ENCODE measurements around the gene CPT1B. TPM values are rescaled to one million over a fixed set of nuclear protein-coding genes. Genes with fewer than 3 reads are reported as not detected.

The CPT1B gene
- total and polyA plus RNA-seq, 2 of the 8 experiments (the other 6 are each of a cell fraction or from before 2014, with no cell fraction given) = 34.2 to 36.2 TPM

DNA sequence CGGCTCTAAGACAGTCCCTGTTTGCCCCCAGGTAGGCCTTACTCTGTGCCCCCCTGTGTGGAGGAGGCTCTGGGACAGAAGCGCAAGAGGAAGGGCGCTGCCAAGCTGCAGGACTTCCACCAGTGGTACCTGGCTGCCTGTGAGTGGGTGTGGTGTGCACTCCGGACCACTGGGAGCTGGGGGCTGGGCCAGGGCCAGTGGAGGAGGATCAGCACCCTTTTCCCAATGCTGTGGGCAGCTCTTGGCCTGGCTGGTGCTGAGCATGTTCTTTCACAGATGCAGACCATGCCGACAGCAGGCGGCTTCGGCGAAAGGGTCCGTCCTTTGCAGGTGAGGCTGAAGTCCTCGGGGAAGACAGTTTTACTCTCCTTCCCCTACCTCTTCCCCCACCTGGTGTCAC lies 56.5 kb downstream of the CPT1B start:
- CTCF ChIA-PET (ENCODE audit: partially characterized antibody) = interaction anchor here (0.6 to 1.5 kb wide), 4 partner anchors 24 to 797 kb away, joined by 3 read pairs; no protein-coding TSS in a partner anchor

More for the DNA sequence above, 56.5 kb downstream of the CPT1B start:
- H3K4me3 ChIP-seq (ENCODE audit: extremely low read depth in 1 of 4, insufficient read depth in 2 of 4, low read depth in 3 of 4, low read length in 4 of 4) = no peak overlapping the region
- no peak overlapping the region for H3K4me2 ChIP-seq (ENCODE audit: insufficient read depth in 1 of 2, low read depth in 2 of 2, low read length in 2 of 2)
- H4K8ac ChIP-seq (ENCODE audit: extremely low read depth, insufficient read depth, low read length) = no peak overlapping the region
- no peak overlapping the region for H3K9ac ChIP-seq (replicated peaks in 1 of 4; ENCODE audit: extremely low read depth in 1 of 4, low read depth in 3 of 4, low read length in 3 of 4)
- H3K14ac ChIP-seq (ENCODE audit: insufficient read length) = no peak overlapping the region
- H2BK5ac ChIP-seq (ENCODE audit: low read depth, low read length) = no peak overlapping the region
- peaks cover under 1% of the 10 kb centered on the region; the same call in 1 of the 2 replicates for H3K79me1 ChIP-seq (ENCODE audit: low read depth, low read length)
- H3K9me3 ChIP-seq (ENCODE audit: insufficient read depth in 2 of 2, low read depth in 1 of 2, low read length in 1 of 2) = no peaks in the 10 kb centered on the region
- no peak overlapping the region for H2BK20ac ChIP-seq (ENCODE audit: low read length)
- POLR2A ChIA-PET (ENCODE audit: partially characterized antibody) = interaction anchor here (1.0 to 1.7 kb wide), 2 partner anchors 13 to 57 kb away, joined by 3 to 9 read pairs; partner anchors contain the start of genes LMF2 and NCAPH2
- no peak overlapping the region for H3K18ac ChIP-seq (ENCODE audit: extremely low read depth, low read length)
- no peak overlapping the region for H3K23ac ChIP-seq (ENCODE audit: insufficient read length)
- 80% methylated on average over 10 of the region's 10 CpGs; no CpG with 5 or more reads in 1 of the 2 experiments for WGBS, 2 experiments (ENCODE audit: extremely low coverage in 1 of 2, insufficient coverage in 1 of 2, insufficient read length in 1 of 2, insufficient replicate concordance in 2 of 2, low coverage in 1 of 2, low lambda C conversion rate in 2 of 2, missing lambda C conversion rate in 1 of 2)
- H4K91ac ChIP-seq (replicated peaks; ENCODE audit: insufficient read length, low read length) = no peak overlapping the region
- no peak overlapping the region for H2AK5ac ChIP-seq (ENCODE audit: low read depth, low read length)
- no peak for FAIRE-seq
- TF ChIP-seq CREB1 (IDR thresholded peaks at IDR 0.05) (no peak), BCL11A (IDR thresholded peaks at IDR 0.05; ENCODE audit: low read depth in 2 of 2, low read length in 2 of 2) (no peak), CBX5 (IDR thresholded peaks at IDR 0.05; ENCODE audit: low read depth, low read length) (no peak), RFX5 (IDR thresholded peaks at IDR 0.05; ENCODE audit: borderline replicate concordance, low read depth, low read length) (no peak), HDAC6 (IDR thresholded peaks at IDR 0.05; ENCODE audit: low read depth, low read length) (no peak), RBBP5 (IDR thresholded peaks at IDR 0.05; ENCODE audit: borderline replicate concordance, low read depth, low read length) (no peak), JUN (IDR thresholded peaks at IDR 0.05; ENCODE audit: low read depth, low read length) (no peak), POLR2AphosphoS5 (IDR thresholded peaks at IDR 0.05; ENCODE audit: low read depth, low read length) (no peak), GABPA (IDR thresholded peaks at IDR 0.05; ENCODE audit: borderline replicate concordance, insufficient read depth, low read length) (no peak), GTF2F1 (IDR thresholded peaks at IDR 0.05; ENCODE audit: borderline replicate concordance, low read depth, low read length) (no peak)
- TF ChIP-seq, protein P1, sequence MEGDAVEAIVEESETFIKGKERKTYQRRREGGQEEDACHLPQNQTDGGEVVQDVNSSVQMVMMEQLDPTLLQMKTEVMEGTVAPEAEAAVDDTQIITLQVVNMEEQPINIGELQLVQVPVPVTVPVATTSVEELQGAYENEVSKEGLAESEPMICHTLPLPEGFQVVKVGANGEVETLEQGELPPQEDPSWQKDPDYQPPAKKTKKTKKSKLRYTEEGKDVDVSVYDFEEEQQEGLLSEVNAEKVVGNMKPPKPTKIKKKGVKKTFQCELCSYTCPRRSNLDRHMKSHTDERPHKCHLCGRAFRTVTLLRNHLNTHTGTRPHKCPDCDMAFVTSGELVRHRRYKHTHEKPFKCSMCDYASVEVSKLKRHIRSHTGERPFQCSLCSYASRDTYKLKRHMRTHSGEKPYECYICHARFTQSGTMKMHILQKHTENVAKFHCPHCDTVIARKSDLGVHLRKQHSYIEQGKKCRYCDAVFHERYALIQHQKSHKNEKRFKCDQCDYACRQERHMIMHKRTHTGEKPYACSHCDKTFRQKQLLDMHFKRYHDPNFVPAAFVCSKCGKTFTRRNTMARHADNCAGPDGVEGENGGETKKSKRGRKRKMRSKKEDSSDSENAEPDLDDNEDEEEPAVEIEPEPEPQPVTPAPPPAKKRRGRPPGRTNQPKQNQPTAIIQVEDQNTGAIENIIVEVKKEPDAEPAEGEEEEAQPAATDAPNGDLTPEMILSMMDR (IDR thresholded peaks at IDR 0.05; ENCODE audit: control extremely low read depth in 1 of 3, insufficient read depth in 1 of 3, low read depth in 1 of 3, low read length in 3 of 3) = no peak
- H3K79me2 ChIP-seq (ENCODE audit: control insufficient read depth in 1 of 2, insufficient read depth in 2 of 2, low read length in 2 of 2) = no peaks in the 10 kb centered on the region
- peaks cover 0 to 6% (median 2%) of the 10 kb centered on the region in 4 experiments; a peak in 5 of 7 replicates for H3K4me1 ChIP-seq (replicated peaks in 1 of 4; ENCODE audit: control insufficient read depth in 3 of 4, insufficient read depth in 4 of 4, low read length in 3 of 4)
- no peak overlapping the region for H2BK15ac ChIP-seq (ENCODE audit: low read length)
- no peak overlapping the region for H4K5ac ChIP-seq (ENCODE audit: insufficient read length, low read depth, low read length)
- no peak for DNase-seq (ENCODE audit: low read depth in 1 of 2, low spot score in 2 of 2)
- H2BK12ac ChIP-seq (ENCODE audit: low read depth, low read length) = no peak overlapping the region
- H2BK120ac ChIP-seq (replicated peaks; ENCODE audit: low read depth, low read length) = no peak overlapping the region
- peaks cover 15% of the 10 kb centered on the region; the same call in 1 of the 2 replicates for H3K23me2 ChIP-seq (ENCODE audit: low read depth, low read length)
- H3K27me3 ChIP-seq (replicated peaks in 1 of 4; ENCODE audit: control insufficient read depth in 3 of 4, extremely low read depth in 1 of 4, insufficient read depth in 3 of 4, low read length in 3 of 4) = peaks cover 0 to 2% (median 1%) of the 10 kb centered on the region in 4 experiments; a peak in 1 of 7 replicates
- H3K4ac ChIP-seq (replicated peaks; ENCODE audit: insufficient read length, low read depth, low read length) = no peak overlapping the region
- no peak overlapping the region for H2AFZ ChIP-seq (ENCODE audit: low read length)
- H4K20me1 ChIP-seq (replicated peaks in 1 of 2; ENCODE audit: control insufficient read depth in 1 of 2, insufficient read depth in 2 of 2, low read length in 2 of 2) = peaks cover 2 to 19% of the 10 kb centered on the region in 2 experiments
- H3K56ac ChIP-seq (replicated peaks; ENCODE audit: insufficient read length, low read depth, low read length) = no peak overlapping the region
- H3K36me3 ChIP-seq (ENCODE audit: control insufficient read depth in 2 of 4, insufficient read depth in 4 of 4, low read length in 3 of 4) = peaks cover 4 to 25% (median 19%) of the 10 kb centered on the region in 4 experiments; a peak in 7 of 8 replicates
- H3K27ac ChIP-seq (ENCODE audit: low read depth, low read length) = no peak overlapping the region
